Suppressor macrophage (primary cell): ENCODE data around the gene FAM20C.
A peak's percentile ranks its signal among the peaks of the same experiment; 100 is the strongest.

Experiments used
- DNase-seq, 4 experiments: peaks; one replicate each; pipeline ENCODE4 v3.0.0-alpha.2; 2020 to 2022
- total RNA-seq, 17 experiments: gene quantifications; one replicate each; lab custom pipeline; 2026; ENCODE audit warnings: mixed read lengths in 6 of 17, inconsistent platforms in 3 of 17; lab: John Stamatoyannopoulos, UW

FAM20C gene
- total RNA-seq: 65.3 to 688 (median 279) reads per million in 17 experiments

GRCh38 chr7:191981-192649, at the start of gene FAM20C:
Gene FAM20C (plus strand): TSS chr7:192571. CDS start chr7:193200, 629 bp downstream.
- peak; percentile 95 to 98 (median 97) for DNase-seq

DNA sequence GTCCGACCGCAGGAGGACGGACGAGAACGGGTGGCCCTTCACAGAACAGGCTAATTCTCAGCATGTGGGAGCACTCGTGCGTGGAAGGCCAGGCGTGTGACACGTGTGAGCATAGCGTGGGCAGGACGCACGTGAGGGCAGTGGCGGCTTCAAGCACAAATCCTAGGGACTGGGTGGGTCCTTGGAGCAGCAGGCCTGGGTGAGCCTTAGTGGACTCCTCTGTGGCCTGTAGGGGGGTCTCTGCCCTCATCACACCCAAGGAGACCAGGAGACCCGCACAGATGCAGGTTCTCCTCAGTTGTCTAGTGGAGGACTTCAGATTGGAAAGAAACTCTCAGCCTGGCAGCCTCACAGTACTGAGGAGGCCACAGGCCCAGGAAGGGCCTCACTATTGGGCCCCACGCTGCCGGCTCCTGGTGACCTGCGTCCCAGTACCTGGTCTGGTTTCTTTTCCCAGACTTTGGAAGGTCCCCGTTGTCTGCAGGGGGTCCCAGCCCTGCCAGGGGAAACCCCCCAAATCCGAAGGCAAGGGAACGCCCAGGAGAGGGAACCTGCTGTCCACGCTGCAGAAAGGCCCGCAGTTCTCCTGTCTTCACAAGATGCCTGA, 49.1 kb upstream of the FAM20C start:
- DNase-seq: peak in 1 of 4 experiments; percentile 0

- peak in 3 of 4 experiments; percentile 3 to 39 (median 28) for DNase-seq
These were observed 48.4 kb upstream of the FAM20C start for GRCh38 chr7:143811-144453.

GRCh38 chr7:144454-144826, 47.9 kb upstream of the FAM20C start:
- DNase-seq: peak in 1 of 4 experiments; percentile 0

GRCh38 chr7:145863-146262, 46.5 kb upstream of the FAM20C start:
- DNase-seq: peak in 1 of 4 experiments; percentile 0

DNA sequence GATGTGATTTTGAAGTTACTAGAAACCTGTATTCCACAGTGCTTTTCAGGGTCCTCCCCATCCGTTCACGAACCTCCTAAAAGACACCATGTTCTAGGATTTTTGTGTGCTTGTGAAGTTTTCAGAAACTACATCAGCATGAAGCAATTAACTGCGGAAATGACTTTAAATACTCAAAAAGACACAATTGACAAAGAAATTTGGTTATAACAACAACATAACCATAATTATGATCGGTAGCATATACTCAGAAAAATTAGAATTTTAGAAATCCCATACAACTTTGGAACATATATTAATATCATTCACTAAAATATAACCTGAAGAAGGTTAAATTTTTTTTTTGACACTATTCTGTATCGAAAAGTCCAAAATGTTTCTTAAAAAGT, 43.8 kb upstream of the FAM20C start:
- DNase-seq: peak in 2 of 4 experiments; percentile 0

DNA sequence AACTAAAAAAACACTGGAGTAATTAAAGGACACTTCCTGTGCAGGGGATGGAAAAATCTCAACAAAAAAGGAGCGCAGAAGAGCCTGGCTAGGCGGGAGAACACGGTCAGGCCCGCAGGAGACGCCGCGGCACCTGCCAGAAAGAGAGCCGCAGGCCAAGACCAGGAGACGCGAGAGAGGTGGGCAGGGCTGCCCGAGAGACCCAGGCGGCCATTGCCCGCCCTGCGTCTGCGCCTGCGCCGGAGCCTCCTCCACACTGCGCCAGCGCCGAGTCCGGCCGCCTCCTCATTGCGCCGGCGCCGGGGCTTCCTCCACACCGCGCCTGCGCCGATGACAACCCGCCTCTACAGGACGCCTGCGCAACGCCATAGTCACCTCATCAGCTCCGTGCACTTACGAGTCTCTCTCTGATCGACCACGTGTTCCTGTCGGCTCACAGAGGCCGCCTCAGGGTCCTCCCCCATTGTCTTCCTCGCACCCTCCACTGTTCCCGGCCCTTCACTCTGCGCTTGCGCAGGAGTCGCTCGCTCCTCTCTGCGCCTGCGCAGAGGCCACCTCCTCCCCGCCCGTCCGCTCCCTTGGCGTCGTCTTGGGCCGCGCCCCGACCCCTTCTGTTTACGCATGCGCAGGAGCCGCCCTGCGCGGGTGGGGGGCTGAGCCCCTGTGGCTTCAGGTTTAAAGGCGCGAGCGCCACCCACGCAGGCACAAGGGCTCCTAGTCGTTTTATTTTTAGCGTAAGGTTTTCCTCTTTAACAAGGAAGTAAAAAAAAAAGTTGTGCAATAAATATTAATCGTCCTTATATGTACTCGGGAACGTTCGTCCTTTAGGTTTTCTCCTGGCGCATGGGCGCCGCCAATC, 43.2 kb upstream of the FAM20C start:
- DNase-seq: peak; percentile 99 to 100 (median 100)

- DNase-seq: peak; percentile 88 to 93 (median 92)
These were observed 42.4 kb upstream of the FAM20C start for GRCh38 chr7:149791-150636.

- peak; percentile 90 to 97 (median 93) for DNase-seq
These were observed 41.6 kb upstream of the FAM20C start for GRCh38 chr7:150811-151221.

DNA sequence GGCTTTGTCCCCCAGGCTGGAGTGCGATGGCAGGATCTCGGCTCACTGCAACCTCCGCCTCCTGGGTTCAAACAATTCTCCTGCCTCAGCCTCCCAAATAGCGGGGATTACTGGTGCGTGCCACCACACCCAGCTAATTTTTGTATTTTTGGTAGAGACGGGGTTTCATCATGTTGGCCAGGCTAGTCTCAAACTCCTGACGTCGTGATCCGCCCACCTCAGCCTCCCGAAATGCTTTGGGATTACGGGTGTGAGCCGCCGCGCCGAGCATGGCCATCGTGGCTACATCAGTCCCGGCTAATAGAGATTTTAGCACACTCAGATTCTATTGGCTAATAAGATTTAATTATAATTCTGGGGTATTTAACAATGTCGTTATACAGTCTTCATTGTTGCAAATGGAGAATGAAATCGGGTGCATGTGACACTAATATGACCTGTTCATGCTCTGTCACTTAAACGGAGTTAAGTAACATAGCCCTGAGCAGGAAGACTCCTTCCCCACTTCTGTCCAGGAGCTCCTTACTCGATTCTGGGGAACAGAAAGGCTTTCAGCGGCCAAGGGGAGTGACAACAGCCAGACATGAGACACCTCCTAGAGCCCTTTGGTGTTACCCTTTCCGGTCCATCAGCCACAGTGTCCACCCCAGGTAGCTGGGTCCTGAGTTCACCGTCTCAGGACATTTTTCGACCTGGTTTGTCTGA, 40.9 kb upstream of the FAM20C start:
- DNase-seq: peak in 2 of 4 experiments; percentile 34 to 50

DNA sequence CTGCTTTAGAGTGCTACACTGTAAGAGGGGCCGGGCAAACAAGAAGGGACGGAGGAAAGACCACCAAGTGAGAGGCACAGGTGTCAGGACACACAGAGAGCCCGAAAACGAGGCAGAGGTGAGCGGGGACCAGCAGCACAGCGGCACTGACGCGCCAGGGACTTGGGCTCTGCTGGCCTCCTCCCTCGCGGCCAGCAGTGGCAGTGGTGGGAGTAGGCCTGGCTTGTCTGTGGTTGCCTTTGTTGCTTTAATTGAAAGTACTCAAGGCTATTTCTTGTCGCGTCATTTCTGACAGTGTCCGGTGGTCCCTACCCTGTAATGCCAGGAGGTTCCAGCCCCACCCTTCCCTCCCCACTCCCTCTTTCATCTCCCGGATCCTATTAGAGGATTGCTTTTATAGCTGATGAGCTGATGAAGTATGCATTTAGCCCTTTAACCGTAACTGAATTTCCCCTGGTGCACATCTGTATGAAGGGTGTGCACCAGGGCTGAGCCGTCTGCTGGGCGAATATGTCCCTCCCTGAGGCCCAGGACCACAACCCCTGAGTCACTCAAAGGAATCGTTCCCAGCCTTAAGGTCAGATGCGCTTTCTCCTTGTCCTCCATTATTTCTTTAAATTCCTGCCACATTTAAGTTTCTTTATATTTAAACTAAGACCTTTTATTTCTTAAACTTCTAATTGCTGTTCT, 39.5 kb upstream of the FAM20C start:
- no peak for DNase-seq

GRCh38 chr7:153604-154003, 38.8 kb upstream of the FAM20C start:
- no peak for DNase-seq

GRCh38 chr7:154096-154799, 38.1 kb upstream of the FAM20C start:
- peak in 1 of 4 experiments; percentile 20 for DNase-seq

GRCh38 chr7:155469-155900, 36.9 kb upstream of the FAM20C start:
- DNase-seq: no peak

- no peak for DNase-seq
These were observed 36.0 kb upstream of the FAM20C start for GRCh38 chr7:156111-157007.

DNA sequence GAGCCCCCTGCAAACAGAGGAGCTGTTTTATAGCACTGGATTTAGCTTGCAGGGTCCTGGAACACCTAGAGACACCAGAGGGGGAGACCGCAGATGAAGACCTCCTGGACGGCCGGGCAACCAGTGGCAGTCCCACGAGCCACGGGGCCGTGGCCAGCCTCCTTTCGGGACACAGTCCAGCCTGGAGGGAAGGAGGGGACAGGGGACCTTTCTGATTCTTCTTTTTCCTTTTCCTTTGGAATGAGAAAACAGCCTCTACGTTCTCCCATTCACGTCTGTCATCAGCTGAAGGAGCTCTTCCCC, 35.4 kb upstream of the FAM20C start:
- peak in 1 of 4 experiments; percentile 21 for DNase-seq

DNA sequence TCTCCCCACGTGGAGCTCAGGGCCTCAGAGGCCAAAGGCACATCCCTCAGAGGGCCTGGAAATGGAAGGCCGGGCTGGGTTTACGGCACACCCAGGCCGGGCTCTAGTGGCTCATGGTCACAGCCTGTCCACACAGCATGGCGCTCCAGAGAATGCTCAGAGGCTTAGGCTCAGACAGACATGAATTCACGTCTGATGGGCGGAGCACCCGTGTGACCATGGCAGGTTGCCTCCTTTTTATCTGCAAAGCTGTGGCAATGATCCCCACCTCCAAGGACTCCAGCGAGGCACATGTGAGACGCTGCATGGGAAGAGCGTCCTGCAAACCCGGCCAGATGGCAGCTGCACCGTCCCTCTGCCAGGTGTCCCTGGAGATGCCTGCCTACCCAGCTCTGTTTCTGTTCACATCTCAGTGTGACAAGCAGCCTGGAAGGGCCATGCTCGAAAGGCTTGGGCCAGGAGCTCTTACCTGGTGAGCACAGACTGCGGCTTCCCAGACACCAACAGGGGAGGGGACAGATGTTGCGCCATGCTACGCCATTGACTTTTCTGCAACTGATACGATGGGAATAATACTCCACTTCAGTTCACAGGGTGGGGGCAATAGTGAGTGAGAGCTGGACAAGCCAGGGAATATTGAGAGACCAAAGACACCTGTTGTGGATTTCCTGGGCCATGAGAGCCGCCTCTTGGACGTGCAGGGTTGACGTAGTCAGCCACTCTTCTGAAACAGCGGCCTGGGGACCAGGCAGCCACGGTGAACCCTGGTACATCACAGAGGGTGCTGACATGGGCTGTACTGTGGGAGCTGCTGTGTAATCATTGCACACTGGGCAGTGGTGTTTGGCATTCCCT, 34.4 kb upstream of the FAM20C start:
- no peak for DNase-seq

- DNase-seq: no peak
These were observed 33.6 kb upstream of the FAM20C start for GRCh38 chr7:158771-159170.
